HCT116 (cell line): ENCODE measurements around the gene PACRG.

Experiments used
- ELF1 ChIP-seq: IDR thresholded peaks from 2 replicates; pipeline ENCODE4 v1.6.1; 2012; ENCODE audit warnings: low read depth, borderline replicate concordance
- SP1 ChIP-seq: IDR thresholded peaks from 2 replicates; pipeline ENCODE4 v1.6.1; 2012; ENCODE audit warnings: low read depth
- TF ChIP-seq, protein P1 (sequence below), 3 experiments: fragments of 200-600 bp in 1 of 3; sonication (generic) in 1 of 3; IDR thresholded peaks in 2 of 3; conservative IDR thresholded peaks in 1 of 3; 2 replicates each; pipeline ENCODE4 v1.5.1; 2012 to 2017; ENCODE audit warnings: low read depth in 2 of 3, low read length in 2 of 3, antibody characterized with exemption in 1 of 3, borderline replicate concordance in 1 of 3, control low read depth in 1 of 3, mild to moderate bottlenecking in 1 of 3, mixed read lengths in 1 of 3, mixed run types in 1 of 3, moderate library complexity in 1 of 3; ENCODE audit not compliant: insufficient read depth in 1 of 3
- TF ChIP-seq, protein P2 (sequence below): IDR thresholded peaks from 2 replicates; pipeline ENCODE4 v1.6.1; 2012; ENCODE audit warnings: low read depth
- TF ChIP-seq, protein P3 (sequence below): IDR thresholded peaks from 2 replicates; pipeline ENCODE4 v1.6.1; 2012

DNA sequence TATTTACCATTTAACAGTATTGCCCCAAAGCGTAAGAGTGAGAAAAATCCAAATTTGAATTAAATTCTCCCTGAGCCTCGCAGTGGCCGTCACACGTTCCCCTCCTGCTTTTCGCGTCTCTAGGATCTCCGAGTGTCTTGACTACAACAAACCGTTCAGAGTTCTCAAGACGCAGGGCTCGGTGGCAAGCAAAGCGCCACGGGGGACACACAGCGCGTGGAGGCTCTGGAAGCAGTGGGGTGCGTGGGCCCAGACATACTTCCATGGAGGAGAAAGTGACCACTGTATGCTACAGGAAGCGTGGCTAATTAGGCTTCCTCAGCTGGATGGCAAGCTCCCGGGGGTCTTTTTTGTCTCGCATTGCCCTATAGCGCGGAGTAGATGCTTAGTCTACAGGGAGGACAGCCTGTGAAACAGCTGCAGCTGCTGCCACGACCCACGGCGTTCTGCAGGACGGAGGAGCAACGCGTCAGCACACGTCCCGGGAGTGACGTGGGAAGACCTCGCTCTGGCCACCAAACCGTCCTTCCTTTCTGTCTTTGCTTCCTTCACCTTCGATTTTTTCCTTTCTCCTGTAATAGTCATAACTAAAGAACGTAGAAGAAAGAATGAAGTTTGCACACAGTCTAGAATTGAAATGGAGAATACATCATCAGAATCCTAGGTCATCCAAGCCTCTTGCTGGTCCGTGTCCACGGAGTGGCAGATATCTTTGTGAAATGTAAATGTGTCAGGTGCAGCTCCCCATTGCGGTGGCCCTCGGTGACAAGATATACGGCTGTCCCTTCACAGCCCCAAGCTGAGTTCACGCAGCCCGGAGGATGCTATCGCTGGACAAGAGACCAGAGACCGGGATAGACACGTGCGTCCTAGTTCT is 582.6 kb downstream of the PACRG start:
- TF ChIP-seq, protein P1, sequence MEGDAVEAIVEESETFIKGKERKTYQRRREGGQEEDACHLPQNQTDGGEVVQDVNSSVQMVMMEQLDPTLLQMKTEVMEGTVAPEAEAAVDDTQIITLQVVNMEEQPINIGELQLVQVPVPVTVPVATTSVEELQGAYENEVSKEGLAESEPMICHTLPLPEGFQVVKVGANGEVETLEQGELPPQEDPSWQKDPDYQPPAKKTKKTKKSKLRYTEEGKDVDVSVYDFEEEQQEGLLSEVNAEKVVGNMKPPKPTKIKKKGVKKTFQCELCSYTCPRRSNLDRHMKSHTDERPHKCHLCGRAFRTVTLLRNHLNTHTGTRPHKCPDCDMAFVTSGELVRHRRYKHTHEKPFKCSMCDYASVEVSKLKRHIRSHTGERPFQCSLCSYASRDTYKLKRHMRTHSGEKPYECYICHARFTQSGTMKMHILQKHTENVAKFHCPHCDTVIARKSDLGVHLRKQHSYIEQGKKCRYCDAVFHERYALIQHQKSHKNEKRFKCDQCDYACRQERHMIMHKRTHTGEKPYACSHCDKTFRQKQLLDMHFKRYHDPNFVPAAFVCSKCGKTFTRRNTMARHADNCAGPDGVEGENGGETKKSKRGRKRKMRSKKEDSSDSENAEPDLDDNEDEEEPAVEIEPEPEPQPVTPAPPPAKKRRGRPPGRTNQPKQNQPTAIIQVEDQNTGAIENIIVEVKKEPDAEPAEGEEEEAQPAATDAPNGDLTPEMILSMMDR (IDR thresholded peaks at IDR 0.05 in 2 of 3, conservative IDR thresholded peaks at IDR 0.05 in 1 of 3; ENCODE audit: borderline replicate concordance in 1 of 3, insufficient read depth in 1 of 3, low read depth in 2 of 3, low read length in 2 of 3) = no peak
- TF ChIP-seq, protein P2, sequence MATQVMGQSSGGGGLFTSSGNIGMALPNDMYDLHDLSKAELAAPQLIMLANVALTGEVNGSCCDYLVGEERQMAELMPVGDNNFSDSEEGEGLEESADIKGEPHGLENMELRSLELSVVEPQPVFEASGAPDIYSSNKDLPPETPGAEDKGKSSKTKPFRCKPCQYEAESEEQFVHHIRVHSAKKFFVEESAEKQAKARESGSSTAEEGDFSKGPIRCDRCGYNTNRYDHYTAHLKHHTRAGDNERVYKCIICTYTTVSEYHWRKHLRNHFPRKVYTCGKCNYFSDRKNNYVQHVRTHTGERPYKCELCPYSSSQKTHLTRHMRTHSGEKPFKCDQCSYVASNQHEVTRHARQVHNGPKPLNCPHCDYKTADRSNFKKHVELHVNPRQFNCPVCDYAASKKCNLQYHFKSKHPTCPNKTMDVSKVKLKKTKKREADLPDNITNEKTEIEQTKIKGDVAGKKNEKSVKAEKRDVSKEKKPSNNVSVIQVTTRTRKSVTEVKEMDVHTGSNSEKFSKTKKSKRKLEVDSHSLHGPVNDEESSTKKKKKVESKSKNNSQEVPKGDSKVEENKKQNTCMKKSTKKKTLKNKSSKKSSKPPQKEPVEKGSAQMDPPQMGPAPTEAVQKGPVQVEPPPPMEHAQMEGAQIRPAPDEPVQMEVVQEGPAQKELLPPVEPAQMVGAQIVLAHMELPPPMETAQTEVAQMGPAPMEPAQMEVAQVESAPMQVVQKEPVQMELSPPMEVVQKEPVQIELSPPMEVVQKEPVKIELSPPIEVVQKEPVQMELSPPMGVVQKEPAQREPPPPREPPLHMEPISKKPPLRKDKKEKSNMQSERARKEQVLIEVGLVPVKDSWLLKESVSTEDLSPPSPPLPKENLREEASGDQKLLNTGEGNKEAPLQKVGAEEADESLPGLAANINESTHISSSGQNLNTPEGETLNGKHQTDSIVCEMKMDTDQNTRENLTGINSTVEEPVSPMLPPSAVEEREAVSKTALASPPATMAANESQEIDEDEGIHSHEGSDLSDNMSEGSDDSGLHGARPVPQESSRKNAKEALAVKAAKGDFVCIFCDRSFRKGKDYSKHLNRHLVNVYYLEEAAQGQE = no peak
- TF ChIP-seq, protein P3, sequence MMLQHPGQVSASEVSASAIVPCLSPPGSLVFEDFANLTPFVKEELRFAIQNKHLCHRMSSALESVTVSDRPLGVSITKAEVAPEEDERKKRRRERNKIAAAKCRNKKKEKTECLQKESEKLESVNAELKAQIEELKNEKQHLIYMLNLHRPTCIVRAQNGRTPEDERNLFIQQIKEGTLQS = no peak
- TF ChIP-seq SP1 (no peak), ELF1 (no peak)
